GM06990 (cell line): ENCODE results near the gene WDR72.

Experiments used
- DNase-seq: peaks from one replicate; pipeline ENCODE4 v3.0.0-alpha.2; 2011; ENCODE audit not compliant: insufficient read length; ENCODE audit errors: extremely low read depth
- H3K27me3 ChIP-seq: replicated peaks from 2 replicates; pipeline ENCODE4 v1.6.0; 2011; ENCODE audit warnings: low read length; ENCODE audit not compliant: control insufficient read depth, insufficient read depth
- H3K36me3 ChIP-seq: 2 replicates; pipeline ENCODE4 v1.5.1; 2011; ENCODE audit warnings: low read length; ENCODE audit not compliant: control insufficient read depth, insufficient read depth
- H3K4me3 ChIP-seq: replicated peaks from 2 replicates; pipeline ENCODE4 v1.5.1; 2011; ENCODE audit warnings: low read depth, mild to moderate bottlenecking, control low read depth, low read length
- CTCF ChIP-seq: IDR thresholded peaks from 2 replicates; pipeline ENCODE4 v1.5.1; 2011; ENCODE audit warnings: low read length, control low read depth, mild to moderate bottlenecking, inconsistent platforms; ENCODE audit not compliant: insufficient read depth, poor library complexity, severe bottlenecking

The WDR72 gene

DNA sequence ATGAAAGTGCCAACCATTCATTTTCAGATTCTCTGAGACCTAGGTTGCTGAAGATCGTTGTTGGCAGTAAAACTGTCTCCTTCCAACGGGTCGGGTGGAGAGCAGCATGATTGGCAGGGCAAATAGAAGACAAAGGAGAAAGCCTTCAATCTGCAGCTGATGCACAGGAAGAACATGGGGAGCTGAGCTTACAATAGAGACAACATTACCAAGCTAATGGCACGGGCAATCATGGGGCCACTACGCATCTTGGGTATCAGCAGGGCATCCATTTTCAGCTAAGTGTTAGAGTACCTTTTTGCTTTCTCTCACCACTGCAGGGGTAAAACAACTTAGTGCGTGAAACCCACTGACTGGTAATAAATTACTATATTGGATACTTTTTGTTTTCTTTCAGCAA, 114.8 kb downstream of the WDR72 start:
- Histone ChIP-seq H3K36me3 (no peaks in the 10 kb centered on the region), H3K27me3 (no peaks in the 10 kb centered on the region), H3K4me3 (no peak overlapping the region)
- DNase-seq, result no peak
- TF ChIP-seq CTCF, result no peak

- no peaks in the 10 kb centered on the region for H3K27me3 ChIP-seq
- H3K36me3 ChIP-seq, result no peaks in the 10 kb centered on the region
- H3K4me3 ChIP-seq, result no peak overlapping the region
- no peak for DNase-seq
- no peak for TF ChIP-seq CTCF
Observed at GRCh38 chr15:53634517-53635106, 124.9 kb downstream of the WDR72 start.

DNA sequence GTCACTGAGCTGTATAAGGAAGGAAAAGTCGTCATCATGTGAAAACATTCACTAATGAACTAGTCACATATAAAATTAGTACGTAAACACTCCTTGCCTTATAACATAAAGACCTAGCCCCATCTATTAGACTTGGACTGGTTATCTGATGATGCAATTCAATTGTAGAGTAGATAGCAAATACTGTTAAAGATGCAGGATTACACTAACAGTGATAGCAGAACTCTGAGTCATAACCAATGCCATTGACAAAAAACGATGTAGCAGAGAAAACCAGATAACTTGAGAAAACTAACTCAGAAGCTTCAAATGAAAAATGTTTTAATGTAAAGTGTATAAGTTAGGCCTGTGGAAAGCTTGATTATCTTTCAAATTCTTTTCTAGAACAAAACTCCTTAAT, 132.2 kb downstream of the WDR72 start:
- H3K4me3 ChIP-seq, result no peak overlapping the region
- no peak for DNase-seq
- no peaks in the 10 kb centered on the region for H3K27me3 ChIP-seq
- H3K36me3 ChIP-seq, result no peaks in the 10 kb centered on the region
- no peak for TF ChIP-seq CTCF

DNA sequence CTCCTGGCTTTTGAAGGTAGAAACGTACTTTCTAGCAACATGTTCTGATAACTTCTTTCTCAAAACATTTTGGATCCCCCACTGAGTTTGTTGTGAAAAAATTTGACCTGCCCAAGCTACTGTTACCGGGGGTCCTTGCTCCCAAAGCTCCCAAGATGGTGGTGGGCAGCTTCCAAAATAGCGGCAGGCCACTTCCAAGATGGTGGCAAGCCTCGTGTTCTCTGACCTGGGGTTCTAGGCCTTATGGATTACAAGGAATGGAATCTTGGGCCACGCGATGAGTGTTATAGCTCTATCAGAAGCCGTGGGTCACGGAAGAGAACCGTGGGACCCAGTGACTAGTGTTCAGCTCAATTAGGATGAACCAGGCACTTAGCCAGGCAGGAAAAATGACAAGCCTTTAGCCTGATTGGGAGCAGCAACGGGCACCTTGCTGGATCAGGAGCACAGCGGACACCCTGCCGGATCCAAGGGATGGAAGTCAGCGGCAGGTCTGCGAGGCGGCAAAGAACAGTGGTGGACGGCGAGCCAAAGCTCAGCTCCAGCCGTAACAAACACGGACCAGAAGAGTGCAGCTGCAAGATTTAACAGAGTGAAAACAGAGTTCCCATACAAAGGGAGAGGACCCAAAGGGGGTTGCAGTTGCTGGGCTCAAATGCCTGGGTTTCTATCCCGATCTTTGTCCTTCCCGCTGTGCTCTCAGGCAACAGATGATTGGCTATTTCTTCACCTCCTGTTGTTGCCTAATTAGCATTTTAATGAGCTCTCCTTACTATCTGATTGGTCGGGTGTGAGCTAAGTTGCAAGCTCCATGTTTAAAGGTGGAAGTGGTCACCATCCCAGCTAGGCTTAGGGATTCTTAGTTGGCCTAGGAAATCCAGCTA, 133.3 kb downstream of the WDR72 start:
- no peak overlapping the region for H3K4me3 ChIP-seq
- no peaks in the 10 kb centered on the region for H3K27me3 ChIP-seq
- no peaks in the 10 kb centered on the region for H3K36me3 ChIP-seq
- TF ChIP-seq CTCF, result no peak
- no peak for DNase-seq

- TF ChIP-seq CTCF, result no peak
- H3K36me3 ChIP-seq, result no peaks in the 10 kb centered on the region
- no peak for DNase-seq
- H3K27me3 ChIP-seq, result no peaks in the 10 kb centered on the region
- H3K4me3 ChIP-seq, result no peak overlapping the region
Observed at GRCh38 chr15:53625260-53625659, 134.2 kb downstream of the WDR72 start.
